ENCODE data around the gene ITGB3. TPM values are rescaled to one million over a fixed set of nuclear protein-coding genes. Genes with fewer than 3 reads are reported as not detected.

Gene ITGB3
- total RNA-seq, 4 donors from 2014 or later: 7.9 to 26.3 (median 8.6) TPM

- DNase-seq: peak; percentile 67
- peaks cover 6 to 32% (median 20%) of the 10 kb centered on the region in 4 donors for H3K4me1 ChIP-seq
- WGBS, 2 donors (ENCODE audit: low coverage in 1 of 2): 50 to 64% methylated on average over 4 to 9 of the region's 9 CpGs
- intact Hi-C loops (cut with DNase I; ENCODE audit: low total_unique reads) (no loop called here), in situ Hi-C loops (cut with MboI; ENCODE audit: low pct_ligation_motif_present in 1 of 4, low pct_unique_long_range_greater_than_20kb in 1 of 4, low sequenced_read_pairs in 3 of 4) (no loop called here)
- H3K9me3 ChIP-seq: no peaks in the 10 kb centered on the region
- H3K36me3 ChIP-seq: no peaks in the 10 kb centered on the region
- no peaks in the 10 kb centered on the region for H3K27me3 ChIP-seq
- H3K4me3 ChIP-seq: no peak overlapping the region
- TF ChIP-seq POLR2AphosphoS5 (IDR thresholded peaks at IDR 0.05): peak in 1 of 3 donors; percentile 13
- no peak for TF ChIP-seq CTCF (IDR thresholded peaks at IDR 0.05)
- peak overlapping the region; percentile 64 to 78 (median 72) for H3K27ac ChIP-seq
Observed at GRCh38 chr17:47205419-47205963, 48.1 kb upstream of the ITGB3 start.

GRCh38 chr17:47207143-47208067 lies 46.2 kb upstream of the ITGB3 start:
- no peak overlapping the region for H3K27ac ChIP-seq
- WGBS, 2 donors (ENCODE audit: low coverage in 1 of 2): 86 to 87% methylated on average over 4 to 8 of the region's 8 CpGs
- TF ChIP-seq CTCF (IDR thresholded peaks at IDR 0.05) (no peak), EP300 (IDR thresholded peaks at IDR 0.05; ENCODE audit: low read depth) (no peak), POLR2A (IDR thresholded peaks at IDR 0.05) (no peak), POLR2AphosphoS5 (IDR thresholded peaks at IDR 0.05) (no peak)
- DNase-seq: no peak
- in situ Hi-C loops (cut with MboI; ENCODE audit: low pct_ligation_motif_present in 1 of 4, low pct_unique_long_range_greater_than_20kb in 1 of 4, low sequenced_read_pairs in 3 of 4): no loop called here
- H3K27me3 ChIP-seq: no peaks in the 10 kb centered on the region
- no peaks in the 10 kb centered on the region for H3K9me3 ChIP-seq
- peaks cover 6 to 27% (median 17%) of the 10 kb centered on the region in 4 donors for H3K4me1 ChIP-seq
- H3K4me3 ChIP-seq: no peak overlapping the region
- intact Hi-C loops (cut with DNase I; ENCODE audit: low total_unique reads): no loop called here
- no peaks in the 10 kb centered on the region for H3K36me3 ChIP-seq

DNA sequence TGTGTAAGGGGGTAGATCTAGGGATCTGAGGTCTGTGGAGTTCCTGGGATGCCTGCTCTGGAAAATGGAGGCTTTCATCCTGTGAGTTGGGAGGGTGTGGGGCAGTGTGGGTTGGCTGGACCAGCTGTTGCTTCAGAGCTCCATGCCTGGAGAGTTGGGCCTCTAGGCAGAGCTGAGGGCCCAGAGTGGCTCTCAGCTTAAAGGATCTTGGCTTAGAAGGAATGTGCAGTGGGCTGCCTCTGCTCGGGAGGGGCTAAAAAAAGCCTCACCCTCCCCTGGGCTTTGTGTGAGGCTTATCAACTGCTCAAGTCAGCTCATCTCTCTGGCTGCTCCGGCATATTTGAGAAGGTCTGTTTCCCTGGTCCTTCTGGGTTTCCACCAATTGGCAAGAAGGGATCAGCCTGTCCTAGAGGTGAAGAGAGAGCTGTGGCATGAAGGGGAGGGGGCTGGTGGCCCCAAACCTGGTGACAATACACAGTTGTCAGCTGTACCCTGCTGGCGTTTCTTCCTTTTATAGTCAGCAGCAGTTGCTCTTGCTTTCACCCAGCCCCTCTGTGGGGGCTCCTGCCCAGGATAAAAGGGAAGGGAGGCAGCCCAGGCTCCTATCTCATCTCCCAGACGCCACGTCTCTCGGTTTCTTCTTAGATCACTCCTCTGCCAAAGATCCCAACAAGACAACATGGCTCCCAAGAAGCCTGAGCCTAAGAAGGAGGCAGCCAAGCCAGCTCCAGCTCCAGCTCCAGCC lies 44.7 kb upstream of the ITGB3 start, which contains the start of gene MYL4:
Gene MYL4, plus strand, starts transcription at position 605 of the 745 bp plus-strand sequence. Its CDS starts 75 bp downstream, at position 680.
- TF ChIP-seq EP300 (IDR thresholded peaks at IDR 0.05; ENCODE audit: low read depth) (no peak), POLR2AphosphoS5 (IDR thresholded peaks at IDR 0.05) (no peak), CTCF (IDR thresholded peaks at IDR 0.05) (no peak), POLR2A (IDR thresholded peaks at IDR 0.05) (no peak)

GRCh38 chr17:47209499-47209898 lies 44.1 kb upstream of the ITGB3 start:
- Histone ChIP-seq H3K27me3 (no peaks in the 10 kb centered on the region), H3K9me3 (no peaks in the 10 kb centered on the region), H3K27ac (no peak overlapping the region), H3K36me3 (no peaks in the 10 kb centered on the region), H3K4me1 (peaks cover 6 to 20% (median 10%) of the 10 kb centered on the region in 4 donors), H3K4me3 (no peak overlapping the region)
- TF ChIP-seq POLR2AphosphoS5 (IDR thresholded peaks at IDR 0.05) (no peak), EP300 (IDR thresholded peaks at IDR 0.05; ENCODE audit: low read depth) (no peak), POLR2A (IDR thresholded peaks at IDR 0.05) (no peak), CTCF (IDR thresholded peaks at IDR 0.05) (no peak)
- WGBS, 2 donors (ENCODE audit: low coverage in 1 of 2): 93% methylated on average over 3 of the region's 3 CpGs; no CpG with 5 or more reads in 1 of the 2 donors
- no peak for DNase-seq
- intact Hi-C loops (cut with DNase I; ENCODE audit: low total_unique reads): no loop called here
- in situ Hi-C loops (cut with MboI; ENCODE audit: low pct_ligation_motif_present in 1 of 4, low pct_unique_long_range_greater_than_20kb in 1 of 4, low sequenced_read_pairs in 3 of 4): no loop called here

More for the DNA sequence above, 44.7 kb upstream of the ITGB3 start, which contains the start of gene MYL4:
- no peaks in the 10 kb centered on the region for H3K27me3 ChIP-seq
- no peak for DNase-seq
- WGBS, 2 donors (ENCODE audit: low coverage in 1 of 2): 83% methylated on average over 6 of the region's 6 CpGs; no CpG with 5 or more reads in 1 of the 2 donors
- no peak within 1 kb of the TSS for H3K4me3 ChIP-seq
- H3K36me3 ChIP-seq: no peaks in the 10 kb centered on the region
- in situ Hi-C loops (cut with MboI; ENCODE audit: low pct_ligation_motif_present in 1 of 4, low pct_unique_long_range_greater_than_20kb in 1 of 4, low sequenced_read_pairs in 3 of 4) (no loop called here), intact Hi-C loops (cut with DNase I; ENCODE audit: low total_unique reads) (no loop called here)
- peaks cover 6 to 25% (median 15%) of the 10 kb centered on the region in 4 donors for H3K4me1 ChIP-seq
- H3K27ac ChIP-seq: no peak within 1 kb of the TSS
- H3K9me3 ChIP-seq: no peaks in the 10 kb centered on the region
